Duodenal mucosa (tissue), 2 donors: Measurements from ENCODE around the gene CALCB.

Source experiments
- H3K27ac ChIP-seq: one replicate; pipeline ENCODE4 v1.7.0; 2013; ENCODE audit warnings: low read depth, low read length
- H3K27me3 ChIP-seq, 2 donors: one replicate each; pipeline ENCODE4 v1.7.0; 2013; ENCODE audit warnings: low read length in 2 of 2, control low read depth in 1 of 2; ENCODE audit not compliant: insufficient read depth in 2 of 2, control insufficient read depth in 1 of 2
- H3K36me3 ChIP-seq, 2 donors: one replicate each; pipeline ENCODE4 v1.7.0; 2013; ENCODE audit warnings: low read length in 2 of 2, control low read depth in 1 of 2; ENCODE audit not compliant: insufficient read depth in 2 of 2, control insufficient read depth in 1 of 2
- H3K4me1 ChIP-seq, 2 donors: one replicate each; pipeline ENCODE4 v1.7.0; 2013; ENCODE audit warnings: low read length in 2 of 2, control low read depth in 1 of 2; ENCODE audit not compliant: insufficient read depth in 2 of 2, control insufficient read depth in 1 of 2
- H3K4me3 ChIP-seq, 2 donors: one replicate each; pipeline ENCODE4 v1.7.0; 2013; ENCODE audit warnings: low read length in 2 of 2, low read depth in 1 of 2
- H3K9ac ChIP-seq, 2 donors: one replicate each; pipeline ENCODE4 v1.7.0; 2013; ENCODE audit warnings: low read length in 2 of 2, low read depth in 1 of 2
- H3K9me3 ChIP-seq, 2 donors: one replicate each; pipeline ENCODE4 v1.7.0; 2013; ENCODE audit warnings: low read length in 2 of 2, control low read depth in 1 of 2; ENCODE audit not compliant: control insufficient read depth in 1 of 2

Gene CALCB

GRCh38 chr11:15104166-15104565 lies 30.8 kb downstream of the CALCB start:
- no peak overlapping the region for H3K27ac ChIP-seq
- H3K27me3 ChIP-seq, result peaks cover 0 to 5% of the 10 kb centered on the region in 2 donors
- peaks cover 4 to 7% of the 10 kb centered on the region in 2 donors for H3K4me1 ChIP-seq
- no peaks in the 10 kb centered on the region for H3K9me3 ChIP-seq
- no peaks in the 10 kb centered on the region for H3K36me3 ChIP-seq
- H3K4me3 ChIP-seq, result no peak overlapping the region
- H3K9ac ChIP-seq, result no peak overlapping the region

DNA sequence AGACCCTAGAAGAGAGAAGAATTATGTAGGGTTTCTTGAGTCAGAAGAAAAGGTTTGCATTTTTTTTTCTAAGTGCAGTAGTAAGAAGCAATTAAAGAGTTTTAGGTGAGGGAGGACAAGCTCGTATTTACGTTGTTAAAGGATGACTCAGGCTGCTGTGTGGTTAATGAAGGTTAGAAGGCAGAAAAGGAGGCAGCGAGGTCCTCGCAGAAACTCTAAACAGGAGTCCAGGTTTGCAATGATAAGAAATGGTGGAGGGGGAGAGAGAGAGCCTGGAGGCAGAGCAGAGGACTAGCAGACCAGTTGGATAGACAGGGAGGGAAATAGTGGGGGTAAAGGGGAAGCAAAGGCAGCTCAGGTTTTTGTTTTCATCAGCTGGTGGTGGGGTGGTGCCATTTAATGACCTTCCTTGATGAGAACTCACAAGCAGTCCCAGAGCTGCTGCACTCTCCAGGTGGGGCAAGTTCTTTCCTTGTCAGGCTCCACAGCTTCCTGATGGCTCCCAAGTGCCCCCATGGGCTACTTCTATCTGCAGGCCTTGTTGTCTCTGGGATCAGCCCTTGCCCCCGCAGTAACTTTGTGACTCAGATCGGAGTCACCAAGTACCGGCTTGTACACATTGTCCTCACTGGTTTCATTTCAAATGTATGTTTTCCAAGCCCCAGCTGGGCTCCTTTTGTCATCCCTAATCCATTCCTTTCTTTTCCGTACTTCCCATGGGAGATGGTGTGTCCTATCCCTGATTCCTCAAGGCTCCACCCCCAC lies 33.0 kb downstream of the CALCB start:
- no peak overlapping the region for H3K4me3 ChIP-seq
- no peak overlapping the region for H3K27ac ChIP-seq
- H3K4me1 ChIP-seq, result peaks cover 4 to 7% of the 10 kb centered on the region in 2 donors
- H3K36me3 ChIP-seq, result no peaks in the 10 kb centered on the region
- no peaks in the 10 kb centered on the region for H3K9me3 ChIP-seq
- H3K27me3 ChIP-seq, result no peaks in the 10 kb centered on the region
- no peak overlapping the region for H3K9ac ChIP-seq

DNA sequence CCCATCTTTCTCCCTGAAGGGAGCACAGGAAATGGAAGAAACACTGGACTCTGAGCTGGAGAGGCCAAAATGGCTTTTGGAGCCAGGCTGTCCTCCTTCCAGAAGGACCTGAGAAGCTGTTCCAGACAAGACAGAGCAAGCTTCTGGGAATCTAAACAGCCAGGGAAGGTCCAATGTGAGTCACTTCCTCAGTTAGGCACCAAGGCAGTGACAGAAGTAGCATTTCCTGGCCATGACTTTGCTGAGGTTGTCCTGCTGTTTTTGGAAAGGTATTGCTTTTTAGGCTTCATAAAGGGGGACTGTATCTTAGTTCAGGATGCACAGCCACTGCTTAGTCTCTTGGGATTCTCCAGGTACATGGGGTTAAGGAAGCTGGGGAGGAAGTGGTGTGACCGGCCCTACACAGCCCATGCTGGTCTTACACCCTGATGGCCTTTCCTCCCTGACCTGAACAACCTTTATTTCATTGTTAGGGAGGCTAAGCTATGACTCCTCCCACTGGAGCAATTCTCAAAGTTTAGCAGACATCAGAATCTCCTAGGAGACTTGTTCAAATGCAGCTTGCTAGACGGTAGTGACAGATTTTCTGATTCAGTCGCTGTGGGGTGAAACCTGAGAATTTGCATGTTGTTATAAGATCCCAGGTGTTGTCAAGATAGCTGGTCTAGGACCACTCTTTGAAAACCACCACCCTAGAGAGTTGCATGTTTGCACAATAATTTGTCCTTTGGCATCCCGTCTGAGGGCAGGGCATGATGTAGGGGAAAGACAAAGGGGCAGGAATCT lies 34.5 kb downstream of the CALCB start:
- H3K27ac ChIP-seq, result no peak overlapping the region
- no peak overlapping the region for H3K9ac ChIP-seq
- no peaks in the 10 kb centered on the region for H3K36me3 ChIP-seq
- no peaks in the 10 kb centered on the region for H3K27me3 ChIP-seq
- peaks cover 4 to 7% of the 10 kb centered on the region in 2 donors for H3K4me1 ChIP-seq
- no peak overlapping the region for H3K4me3 ChIP-seq
- no peaks in the 10 kb centered on the region for H3K9me3 ChIP-seq

DNA sequence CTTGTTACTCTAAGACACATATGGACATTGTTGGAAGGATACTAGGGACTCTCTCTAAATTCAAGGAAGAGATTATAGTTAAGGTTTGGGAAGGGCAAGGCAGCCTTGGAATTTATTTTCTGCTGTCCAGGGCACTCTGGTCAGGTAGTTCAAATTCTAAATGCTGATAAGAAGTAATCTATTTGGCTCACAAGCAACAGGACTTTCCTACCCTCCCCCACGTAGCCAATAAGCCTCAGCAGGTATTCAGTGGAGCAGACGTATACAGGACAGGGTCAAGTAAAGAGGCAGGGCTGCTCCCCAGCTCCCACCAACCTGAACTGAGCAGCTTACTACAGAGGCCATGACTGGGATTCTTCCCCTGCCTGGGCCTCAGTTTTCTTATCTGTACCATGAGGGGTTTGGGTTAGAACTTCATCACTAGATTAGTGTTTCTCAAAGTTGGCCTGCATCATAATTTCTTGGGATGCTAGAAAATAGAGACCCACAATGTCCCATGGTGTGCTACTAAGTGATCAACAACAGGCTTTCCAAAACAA lies 35.3 kb downstream of the CALCB start:
- H3K27ac ChIP-seq, result no peak overlapping the region
- no peaks in the 10 kb centered on the region for H3K9me3 ChIP-seq
- peaks cover 4 to 7% of the 10 kb centered on the region in 2 donors for H3K4me1 ChIP-seq
- no peak overlapping the region for H3K9ac ChIP-seq
- no peak overlapping the region for H3K4me3 ChIP-seq
- no peaks in the 10 kb centered on the region for H3K36me3 ChIP-seq
- no peaks in the 10 kb centered on the region for H3K27me3 ChIP-seq

- Histone ChIP-seq H3K9ac (no peak overlapping the region), H3K27me3 (no peaks in the 10 kb centered on the region), H3K4me3 (no peak overlapping the region), H3K27ac (no peak overlapping the region), H3K4me1 (peaks cover 4 to 7% of the 10 kb centered on the region in 2 donors), H3K9me3 (no peaks in the 10 kb centered on the region), H3K36me3 (no peaks in the 10 kb centered on the region)
Observed at GRCh38 chr11:15109602-15110001, 36.2 kb downstream of the CALCB start.

DNA sequence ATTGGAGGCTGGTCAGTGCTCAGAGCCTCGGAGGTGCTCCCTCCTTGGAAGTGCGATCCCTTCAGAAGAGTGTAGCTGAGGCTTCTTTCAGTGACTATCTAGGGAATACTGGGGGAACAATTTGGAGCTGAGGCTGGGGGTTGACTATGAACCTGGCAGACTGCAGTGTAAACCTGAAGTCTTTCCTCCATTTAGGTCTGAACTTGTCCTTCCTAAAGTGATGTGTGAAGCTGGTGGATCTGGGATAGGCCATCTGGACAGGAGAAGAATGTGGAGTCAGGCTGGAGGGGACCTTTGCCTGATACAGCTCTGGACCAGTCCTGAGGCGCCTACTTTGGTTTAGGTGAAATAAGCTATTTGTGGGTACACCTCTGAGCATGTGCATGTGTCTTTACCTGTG lies 37.8 kb downstream of the CALCB start:
- no peaks in the 10 kb centered on the region for H3K9me3 ChIP-seq
- peaks cover 14% of the 10 kb centered on the region in 2 donors for H3K27me3 ChIP-seq
- peaks cover 4 to 10% of the 10 kb centered on the region in 2 donors for H3K4me1 ChIP-seq
- no peak overlapping the region for H3K9ac ChIP-seq
- H3K36me3 ChIP-seq, result no peaks in the 10 kb centered on the region
- H3K27ac ChIP-seq, result no peak overlapping the region
- H3K4me3 ChIP-seq, result no peak overlapping the region

GRCh38 chr11:15112131-15112541 lies 38.7 kb downstream of the CALCB start:
- no peaks in the 10 kb centered on the region for H3K36me3 ChIP-seq
- no peak overlapping the region for H3K9ac ChIP-seq
- H3K4me3 ChIP-seq, result no peak overlapping the region
- peaks cover 4 to 10% of the 10 kb centered on the region in 2 donors for H3K4me1 ChIP-seq
- H3K9me3 ChIP-seq, result no peaks in the 10 kb centered on the region
- peaks cover 14 to 15% of the 10 kb centered on the region in 2 donors for H3K27me3 ChIP-seq
- no peak overlapping the region for H3K27ac ChIP-seq

- Histone ChIP-seq H3K9ac (no peak overlapping the region), H3K9me3 (no peaks in the 10 kb centered on the region), H3K27me3 (peaks cover 14 to 15% of the 10 kb centered on the region in 2 donors), H3K4me1 (peaks cover 0 to 4% of the 10 kb centered on the region in 2 donors), H3K36me3 (no peaks in the 10 kb centered on the region), H3K4me3 (no peak overlapping the region), H3K27ac (no peak overlapping the region)
Observed at GRCh38 chr11:15113381-15113780, 40.0 kb downstream of the CALCB start.

DNA sequence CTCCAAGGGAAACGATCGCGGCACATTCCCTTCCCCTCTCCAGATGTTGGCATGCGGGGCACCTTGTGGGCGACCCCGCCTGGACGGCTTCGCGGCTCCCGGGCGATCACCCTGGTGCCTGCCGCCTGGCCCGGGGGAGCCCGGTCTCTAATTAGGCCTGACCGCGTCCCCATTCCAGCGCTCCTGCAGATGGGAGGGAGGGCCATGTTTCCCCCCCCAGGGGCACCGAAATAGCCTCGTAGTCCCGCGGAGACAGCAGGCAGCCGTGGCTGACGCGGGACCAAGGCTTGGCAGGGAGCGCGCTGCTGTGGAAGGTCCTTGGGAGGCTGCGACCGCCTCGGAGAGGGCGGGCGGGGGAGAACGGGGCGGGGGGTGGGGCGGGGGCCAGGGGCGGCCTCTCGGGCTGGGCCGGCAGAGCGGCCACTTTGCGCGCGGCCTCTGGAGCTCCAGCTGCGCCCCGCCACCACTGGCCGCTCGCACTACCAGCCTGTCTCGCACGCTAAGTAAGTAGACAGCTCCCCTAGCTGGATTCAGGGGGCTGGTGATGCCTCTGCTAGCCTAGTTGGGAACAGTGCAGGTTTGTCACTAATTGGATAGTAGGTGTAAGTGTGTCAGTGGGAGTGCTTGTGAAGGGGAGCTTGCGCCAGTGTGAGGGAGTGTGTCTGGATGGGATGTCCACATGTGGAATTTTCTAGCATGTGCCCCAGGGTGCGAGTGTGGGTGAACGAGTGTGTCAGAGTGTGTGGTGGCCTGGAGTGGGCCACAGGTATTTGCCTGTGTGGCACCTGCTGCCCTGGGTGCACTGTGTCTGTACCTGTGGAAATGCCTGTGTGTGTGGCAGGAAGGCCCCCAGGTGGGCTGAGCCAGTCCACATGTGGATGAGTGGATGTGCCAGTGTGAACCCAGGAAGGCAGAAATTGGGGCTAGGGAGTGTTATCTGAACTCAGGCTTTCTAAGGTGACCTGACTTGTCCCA lies 41.4 kb downstream of the CALCB start, which contains the start of gene INSC:
TSS of gene INSC (plus strand) at position 423 of the 975 bp plus-strand sequence. CDS start 34,252 bp downstream, outside the sequence.
- H3K27me3 ChIP-seq, result peaks cover 14 to 17% of the 10 kb centered on the region in 2 donors
- no peak within 1 kb of the TSS for H3K9ac ChIP-seq
- peak within 1 kb of the TSS; percentile 53 for H3K4me3 ChIP-seq
- no peaks in the 10 kb centered on the region for H3K36me3 ChIP-seq
- no peak within 1 kb of the TSS for H3K27ac ChIP-seq
- no peaks in the 10 kb centered on the region for H3K9me3 ChIP-seq
- H3K4me1 ChIP-seq, result peaks cover 0 to 4% of the 10 kb centered on the region in 2 donors
